Measurements from ENCODE around the gene FSTL5. TPM values are rescaled to one million over a fixed set of nuclear protein-coding genes. Genes with fewer than 3 reads are reported as not detected.

FSTL5 gene
- total RNA-seq, 1 donor from 2014 or later, result 0.08 TPM

DNA sequence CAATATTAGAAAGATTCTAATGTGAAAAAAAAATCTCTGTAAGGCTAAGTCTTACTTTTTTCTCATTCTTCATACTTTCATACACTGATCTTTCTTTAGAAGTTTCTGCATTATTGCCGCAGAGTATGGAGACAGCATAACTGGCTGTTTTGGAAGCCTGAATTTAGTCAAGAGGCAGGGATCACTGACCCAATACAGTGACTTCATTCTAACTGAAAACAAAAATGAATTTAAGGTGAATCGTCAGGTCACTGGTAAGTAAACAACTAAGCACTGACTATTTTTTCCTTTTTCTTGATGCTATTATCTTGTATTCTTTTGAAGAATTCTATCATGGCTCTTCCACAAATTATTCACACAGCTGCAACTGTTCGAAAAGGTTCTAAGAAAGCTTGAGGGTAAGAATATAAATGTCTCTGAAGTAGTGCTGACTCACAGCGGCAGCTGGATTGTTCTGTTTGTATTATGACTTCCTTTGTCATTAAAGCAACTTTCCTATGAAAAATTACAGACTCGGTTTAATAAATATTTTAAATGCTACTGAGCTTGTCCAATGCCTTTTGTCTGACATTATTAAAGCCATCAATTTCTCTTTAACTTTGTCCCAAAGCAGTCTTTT, 609.3 kb downstream of the FSTL5 start:
- Mint-ChIP-seq H3K4me1 (ENCODE audit: unreplicated experiment) (no peaks in the 10 kb centered on the region), H3K27ac (ENCODE audit: unreplicated experiment) (no peak overlapping the region), H3K4me3 (ENCODE audit: unreplicated experiment) (no peak overlapping the region), H3K27me3 (ENCODE audit: unreplicated experiment) (no peaks in the 10 kb centered on the region), H3K36me3 (ENCODE audit: low read depth, unreplicated experiment) (no peaks in the 10 kb centered on the region), H3K9me3 (ENCODE audit: unreplicated experiment) (no peaks in the 10 kb centered on the region)
- no peak for TF ChIP-seq CTCF (IDR thresholded peaks at IDR 0.05; ENCODE audit: unreplicated experiment)
- DNase-seq (ENCODE audit: low spot score), result no peak

DNA sequence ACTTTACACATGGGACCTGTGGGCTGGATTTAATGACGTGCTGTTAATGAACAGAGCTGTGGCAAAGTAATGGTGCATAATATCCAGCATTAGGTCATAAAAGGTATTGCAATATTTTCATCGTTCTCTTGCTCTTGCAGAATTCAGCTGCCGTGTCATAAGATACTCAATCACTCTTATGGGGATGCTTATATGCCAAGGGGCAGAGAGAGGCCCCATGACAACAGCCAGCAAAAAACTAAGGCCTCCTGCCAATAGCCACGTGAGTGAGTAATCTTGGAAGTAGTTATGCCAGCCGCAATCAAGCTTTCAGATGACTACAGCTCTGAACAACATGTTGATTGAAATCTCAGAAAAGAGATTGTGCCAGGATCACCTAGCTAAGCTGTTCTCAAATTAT, 616.9 kb downstream of the FSTL5 start:
- Mint-ChIP-seq H3K4me3 (ENCODE audit: unreplicated experiment) (no peak overlapping the region), H3K27me3 (ENCODE audit: unreplicated experiment) (no peaks in the 10 kb centered on the region), H3K4me1 (ENCODE audit: unreplicated experiment) (no peaks in the 10 kb centered on the region), H3K9me3 (ENCODE audit: unreplicated experiment) (no peaks in the 10 kb centered on the region), H3K27ac (ENCODE audit: unreplicated experiment) (no peak overlapping the region), H3K36me3 (ENCODE audit: low read depth, unreplicated experiment) (no peaks in the 10 kb centered on the region)
- no peak for TF ChIP-seq CTCF (IDR thresholded peaks at IDR 0.05; ENCODE audit: unreplicated experiment)
- no peak for DNase-seq (ENCODE audit: low spot score)

DNA sequence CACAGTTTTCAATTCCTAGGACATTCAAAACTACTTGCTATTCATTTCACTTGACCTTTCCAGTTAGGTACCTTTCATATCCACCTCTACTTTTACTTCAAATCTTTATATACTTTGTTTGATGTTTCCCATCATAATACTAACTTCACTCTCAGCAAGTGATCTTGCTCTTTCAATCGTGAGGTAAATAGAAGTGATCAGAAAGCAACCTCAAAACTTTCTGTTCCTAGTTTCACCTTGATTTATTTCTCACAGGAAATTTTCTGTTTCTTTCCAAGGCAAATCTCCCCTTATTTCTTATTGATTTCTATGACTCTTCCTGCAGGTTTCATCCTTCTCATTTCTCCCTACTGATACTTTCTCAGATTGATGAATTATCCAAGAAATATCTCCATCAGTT, 623.5 kb downstream of the FSTL5 start:
- Mint-ChIP-seq H3K27ac (ENCODE audit: unreplicated experiment) (no peak overlapping the region), H3K4me1 (ENCODE audit: unreplicated experiment) (no peaks in the 10 kb centered on the region), H3K4me3 (ENCODE audit: unreplicated experiment) (no peak overlapping the region), H3K27me3 (ENCODE audit: unreplicated experiment) (no peaks in the 10 kb centered on the region), H3K36me3 (ENCODE audit: low read depth, unreplicated experiment) (no peaks in the 10 kb centered on the region), H3K9me3 (ENCODE audit: unreplicated experiment) (no peaks in the 10 kb centered on the region)
- TF ChIP-seq CTCF (IDR thresholded peaks at IDR 0.05; ENCODE audit: unreplicated experiment), result no peak
- DNase-seq (ENCODE audit: low spot score), result no peak

DNA sequence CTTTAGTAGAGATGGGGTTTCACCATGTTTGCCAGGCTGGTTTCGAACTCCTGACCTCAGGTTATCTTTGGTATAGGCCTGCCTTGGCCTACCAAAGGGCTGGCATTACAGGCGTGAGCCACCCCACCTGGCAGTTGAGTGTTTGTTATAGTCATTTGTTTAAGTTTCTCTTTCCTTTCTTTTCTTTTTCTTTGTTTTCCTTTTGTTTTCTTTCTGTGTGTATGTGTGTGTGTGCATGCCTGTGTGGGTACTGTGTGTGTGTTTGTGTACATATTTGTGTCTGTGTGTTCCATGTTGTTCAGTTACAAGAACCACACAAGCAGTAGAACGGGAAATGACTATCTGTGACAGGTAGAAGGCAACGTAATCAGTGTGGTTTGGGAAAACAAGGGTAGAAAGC, 624.9 kb downstream of the FSTL5 start:
- no peak for DNase-seq (ENCODE audit: low spot score)
- TF ChIP-seq CTCF (IDR thresholded peaks at IDR 0.05; ENCODE audit: unreplicated experiment), result no peak
- Mint-ChIP-seq H3K27ac (ENCODE audit: unreplicated experiment) (no peak overlapping the region), H3K4me3 (ENCODE audit: unreplicated experiment) (no peak overlapping the region), H3K36me3 (ENCODE audit: low read depth, unreplicated experiment) (no peaks in the 10 kb centered on the region), H3K9me3 (ENCODE audit: unreplicated experiment) (no peaks in the 10 kb centered on the region), H3K4me1 (ENCODE audit: unreplicated experiment) (no peaks in the 10 kb centered on the region), H3K27me3 (ENCODE audit: unreplicated experiment) (no peaks in the 10 kb centered on the region)

GRCh38 chr4:161530710-161531109, 633.1 kb downstream of the FSTL5 start:
- no peaks in the 10 kb centered on the region for H3K9me3 Mint-ChIP-seq (ENCODE audit: unreplicated experiment)
- no peaks in the 10 kb centered on the region for H3K36me3 Mint-ChIP-seq (ENCODE audit: low read depth, unreplicated experiment)
- no peak overlapping the region for H3K27ac Mint-ChIP-seq (ENCODE audit: unreplicated experiment)
- no peak for TF ChIP-seq CTCF (IDR thresholded peaks at IDR 0.05; ENCODE audit: unreplicated experiment)
- no peaks in the 10 kb centered on the region for H3K27me3 Mint-ChIP-seq (ENCODE audit: unreplicated experiment)
- DNase-seq (ENCODE audit: low spot score), result no peak
- no peak overlapping the region for H3K4me3 Mint-ChIP-seq (ENCODE audit: unreplicated experiment)
- H3K4me1 Mint-ChIP-seq (ENCODE audit: unreplicated experiment), result no peaks in the 10 kb centered on the region
